Calu3 (cell line): ENCODE data around the gene EGFL7. TPM values are rescaled to one million over a fixed set of nuclear protein-coding genes. Genes with fewer than 3 reads are reported as not detected.

Experiments
- BruUV-seq: library from RNA; stranded (reverse); fragments of 400-500 nt; replicated peaks from 2 replicates; lab custom pipeline; 2021; lab: Mats Ljungman, UMichigan
- CTCF ChIA-PET: fragments of 300-600 bp; sonication (Branson Sonifier 250); formaldehyde crosslinking; loops from one replicate; lab custom pipeline; 2022; ENCODE audit warnings: antibody characterized with exemption; lab: Charles Lee
- DNase-seq: peaks from one replicate; pipeline ENCODE4 v3.0.0; 2022
- H3K27ac Mint-ChIP-seq: one replicate; pipeline ENCODE4 v1.8.0; 2022; ENCODE audit warnings: mixed read lengths; ENCODE audit not compliant: unreplicated experiment
- H3K27me3 Mint-ChIP-seq: one replicate; pipeline ENCODE4 v1.8.0; 2022; ENCODE audit warnings: mixed read lengths; ENCODE audit not compliant: unreplicated experiment
- H3K36me3 Mint-ChIP-seq: one replicate; pipeline ENCODE4 v1.8.0; 2022; ENCODE audit warnings: mild to moderate bottlenecking, moderate library complexity, mixed read lengths; ENCODE audit not compliant: insufficient read depth, unreplicated experiment
- H3K4me1 Mint-ChIP-seq: one replicate; pipeline ENCODE4 v1.8.0; 2022; ENCODE audit warnings: mild to moderate bottlenecking, low read depth, mixed read lengths; ENCODE audit not compliant: unreplicated experiment
- H3K4me3 Mint-ChIP-seq: one replicate; pipeline ENCODE4 v1.8.0; 2022; ENCODE audit warnings: mild to moderate bottlenecking, low read depth, moderate library complexity, mixed read lengths; ENCODE audit not compliant: unreplicated experiment
- H3K9me3 Mint-ChIP-seq: one replicate; pipeline ENCODE4 v1.8.0; 2022; ENCODE audit warnings: low read depth, mixed read lengths; ENCODE audit not compliant: unreplicated experiment
- intact Hi-C: fragments of 100-400 bp; cut with micrococcal nuclease; formaldehyde crosslinking; loops from one replicate; pipeline ENCODE4 v1.10.0; 2022; ENCODE audit not compliant: unreplicated experiment
- total RNA-seq: library from RNA; stranded (reverse); gene quantifications from 2 replicates; pipeline ENCODE4 v1.2.3, GENCODE V29; 2022
- TF ChIP-seq, protein P1 (sequence below): fragments of 200-600 bp; IDR thresholded peaks from one replicate; pipeline ENCODE4 v1.8.0; 2022; ENCODE audit warnings: antibody characterized with exemption; ENCODE audit not compliant: unreplicated experiment

Gene EGFL7
- total RNA-seq, 1 experiment from 2014 or later: 1.3 TPM

DNA sequence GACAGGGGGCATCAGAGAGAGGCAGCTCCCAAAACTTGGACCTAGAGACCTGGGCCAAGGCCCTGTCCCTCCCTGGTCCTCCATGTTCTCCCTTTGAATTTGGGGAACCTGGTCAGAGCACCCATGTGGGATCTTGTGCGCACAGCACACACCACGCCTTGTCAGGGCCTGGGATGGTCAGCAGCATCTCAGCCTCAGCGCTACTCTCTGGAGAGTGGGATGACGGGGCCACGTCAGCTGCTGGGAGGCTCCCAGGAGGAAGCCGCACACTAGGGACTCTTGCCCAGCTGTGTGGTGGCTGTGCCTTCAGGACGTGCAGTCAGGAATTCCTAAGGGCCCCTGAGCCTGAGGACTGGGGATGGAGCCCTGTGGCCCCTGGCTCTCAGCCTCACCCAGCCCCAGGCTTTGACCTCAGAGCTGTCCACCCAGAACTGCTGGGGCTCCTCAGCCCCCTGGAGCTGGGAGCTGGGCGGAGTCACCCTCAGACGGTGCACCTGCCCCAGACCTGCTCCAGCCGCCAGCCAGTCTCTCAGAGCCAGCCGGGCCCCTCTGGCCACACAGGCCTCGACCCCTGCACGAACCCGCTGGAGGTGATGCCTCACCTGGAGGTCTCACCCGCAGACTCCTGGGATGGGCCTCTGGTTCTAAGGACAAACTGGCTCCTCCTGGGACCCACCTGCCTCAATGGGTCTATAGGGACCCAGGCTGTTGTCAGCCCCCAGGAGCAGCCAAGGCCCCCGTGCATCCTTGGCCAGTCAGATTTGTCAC, 38.3 kb upstream of the EGFL7 start:
- H3K27ac Mint-ChIP-seq: no peak overlapping the region
- BruUV-seq: no TSS peak

DNA sequence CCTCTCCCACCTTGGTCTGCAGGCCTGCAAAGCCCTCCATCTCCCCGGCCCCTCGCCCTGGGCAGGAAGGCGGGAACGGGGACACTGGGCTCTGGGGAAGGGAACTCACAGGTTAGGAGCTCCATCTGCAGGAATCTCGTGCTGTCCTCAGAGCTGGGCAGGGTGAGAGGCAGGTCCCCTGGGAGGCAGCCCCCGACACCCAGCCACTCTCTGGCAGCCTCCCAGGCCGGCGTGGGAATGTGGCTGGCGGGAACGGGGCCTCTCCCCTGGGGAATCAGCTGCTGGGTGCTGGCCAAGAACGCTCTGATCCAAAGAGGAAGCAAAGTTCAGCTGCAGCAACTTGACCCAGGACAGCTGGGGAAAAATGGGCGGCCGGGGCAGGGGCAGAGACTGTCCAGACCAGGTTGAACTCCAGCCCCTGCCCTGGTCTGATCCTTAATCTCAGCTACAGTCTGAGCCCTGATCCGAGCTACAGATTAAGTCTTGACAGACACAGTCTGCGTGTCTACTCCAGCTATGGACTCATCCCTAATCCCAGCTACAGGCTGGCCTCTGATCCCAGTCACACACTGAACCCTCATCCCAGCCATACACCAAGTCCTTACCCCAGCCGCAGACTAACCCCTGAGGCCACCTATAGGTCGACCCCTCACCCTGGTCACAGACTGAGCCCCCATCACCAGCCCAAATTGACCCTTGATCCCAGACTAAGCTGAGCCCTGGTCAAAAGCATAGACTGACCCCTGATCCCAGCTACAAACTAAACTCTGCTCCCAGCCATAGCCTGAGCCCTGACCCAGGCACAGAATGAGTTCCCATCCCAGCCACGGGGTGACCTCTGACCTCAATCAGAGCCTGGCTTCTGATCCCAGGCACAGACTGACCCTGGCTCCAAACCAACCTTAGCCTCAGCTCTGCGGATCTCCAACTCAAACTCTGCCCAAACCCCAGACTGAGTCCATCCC, 37.3 kb upstream of the EGFL7 start:
- no peaks in the 10 kb centered on the region for H3K4me1 Mint-ChIP-seq
- H3K27me3 Mint-ChIP-seq: peaks cover 13% of the 10 kb centered on the region
- H3K27ac Mint-ChIP-seq: no peak overlapping the region
- CTCF ChIA-PET: interaction anchor here (0.9 to 1.6 kb wide), 3 partner anchors 106 to 140 kb away, joined by 5 to 17 read pairs (median 5); no protein-coding TSS in a partner anchor
- peak; percentile 37 for DNase-seq
- TF ChIP-seq, protein P1, sequence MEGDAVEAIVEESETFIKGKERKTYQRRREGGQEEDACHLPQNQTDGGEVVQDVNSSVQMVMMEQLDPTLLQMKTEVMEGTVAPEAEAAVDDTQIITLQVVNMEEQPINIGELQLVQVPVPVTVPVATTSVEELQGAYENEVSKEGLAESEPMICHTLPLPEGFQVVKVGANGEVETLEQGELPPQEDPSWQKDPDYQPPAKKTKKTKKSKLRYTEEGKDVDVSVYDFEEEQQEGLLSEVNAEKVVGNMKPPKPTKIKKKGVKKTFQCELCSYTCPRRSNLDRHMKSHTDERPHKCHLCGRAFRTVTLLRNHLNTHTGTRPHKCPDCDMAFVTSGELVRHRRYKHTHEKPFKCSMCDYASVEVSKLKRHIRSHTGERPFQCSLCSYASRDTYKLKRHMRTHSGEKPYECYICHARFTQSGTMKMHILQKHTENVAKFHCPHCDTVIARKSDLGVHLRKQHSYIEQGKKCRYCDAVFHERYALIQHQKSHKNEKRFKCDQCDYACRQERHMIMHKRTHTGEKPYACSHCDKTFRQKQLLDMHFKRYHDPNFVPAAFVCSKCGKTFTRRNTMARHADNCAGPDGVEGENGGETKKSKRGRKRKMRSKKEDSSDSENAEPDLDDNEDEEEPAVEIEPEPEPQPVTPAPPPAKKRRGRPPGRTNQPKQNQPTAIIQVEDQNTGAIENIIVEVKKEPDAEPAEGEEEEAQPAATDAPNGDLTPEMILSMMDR: no peak
- no peaks in the 10 kb centered on the region for H3K36me3 Mint-ChIP-seq
- no peak overlapping the region for H3K4me3 Mint-ChIP-seq
- H3K9me3 Mint-ChIP-seq: no peaks in the 10 kb centered on the region
- intact Hi-C loops: no loop called here
- no TSS peak for BruUV-seq

More for the DNA sequence above, 38.3 kb upstream of the EGFL7 start:
- intact Hi-C loops: no loop called here
- DNase-seq: no peak
- H3K4me3 Mint-ChIP-seq: no peak overlapping the region
- TF ChIP-seq, protein P1: no peak
- no peaks in the 10 kb centered on the region for H3K9me3 Mint-ChIP-seq
- no peaks in the 10 kb centered on the region for H3K36me3 Mint-ChIP-seq
- CTCF ChIA-PET: interaction anchor here (1.4 to 1.6 kb wide), 3 partner anchors 105 to 140 kb away, joined by 4 to 17 read pairs (median 5); no protein-coding TSS in a partner anchor
- peaks cover 17% of the 10 kb centered on the region for H3K27me3 Mint-ChIP-seq
- no peaks in the 10 kb centered on the region for H3K4me1 Mint-ChIP-seq

DNA sequence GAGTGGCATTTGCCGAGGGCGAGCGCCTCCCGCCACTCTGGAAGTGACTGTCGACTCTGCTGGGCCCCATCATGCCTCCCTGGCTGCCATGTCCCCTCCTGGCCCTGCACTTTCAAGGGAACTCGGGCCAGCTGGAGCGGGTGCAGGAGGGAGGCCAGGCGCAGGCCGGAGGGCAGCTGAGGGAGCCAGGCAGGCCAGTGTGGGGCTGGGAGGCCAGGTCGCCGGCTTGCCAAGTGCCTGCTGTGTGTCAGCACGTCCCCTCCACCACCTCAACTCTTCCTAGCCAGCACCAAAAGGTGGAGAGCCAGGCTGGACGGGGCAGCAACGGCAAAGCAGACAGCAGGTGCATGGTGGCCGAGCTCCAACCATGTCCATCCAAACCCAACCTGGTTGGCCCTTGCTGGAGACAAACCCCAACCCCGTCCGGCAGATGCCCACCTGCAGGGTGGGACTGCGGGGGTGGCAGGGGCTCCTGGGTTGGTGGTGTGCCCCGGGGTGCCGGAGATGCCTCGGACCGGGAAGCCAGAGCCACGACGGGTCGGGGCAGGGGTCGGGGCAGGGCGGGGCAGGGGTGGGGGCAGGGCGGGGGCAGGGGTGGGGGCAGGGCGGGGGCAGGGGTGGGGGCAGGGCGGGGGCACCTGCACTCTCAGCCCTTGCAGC, 36.5 kb upstream of the EGFL7 start:
- BruUV-seq: no TSS peak
- TF ChIP-seq, protein P1: no peak

More for the DNA sequence above, 36.5 kb upstream of the EGFL7 start:
- H3K4me3 Mint-ChIP-seq: no peak overlapping the region
- intact Hi-C loops: no loop called here
- no peak for DNase-seq
- no peaks in the 10 kb centered on the region for H3K36me3 Mint-ChIP-seq
- peaks cover 13% of the 10 kb centered on the region for H3K27me3 Mint-ChIP-seq
- CTCF ChIA-PET: interaction anchor here (0.7 to 1.6 kb wide), 6 partner anchors 79 to 142 kb away, joined by 3 to 17 read pairs (median 4); no protein-coding TSS in a partner anchor
- H3K9me3 Mint-ChIP-seq: no peaks in the 10 kb centered on the region
- no peaks in the 10 kb centered on the region for H3K4me1 Mint-ChIP-seq
- H3K27ac Mint-ChIP-seq: no peak overlapping the region
